Mesenchymal stem cell (in vitro differentiated cells and primary cell): ENCODE data around the gene TJP1.
"Not testable (repeated sequence)": the region's sequence is repeated elsewhere in the genome, so short reads cannot be mapped to it uniquely, and the experiment has no call there.

Experiments
- DNase-seq: peaks from one replicate; pipeline ENCODE4 v3.0.0-alpha.2; 2013
- H2AFZ ChIP-seq: one replicate; pipeline ENCODE4 v1.6.1; 2013; ENCODE audit warnings: low read depth, mild to moderate bottlenecking, control low read depth, inconsistent platforms, low read length, moderate library complexity
- H2AK5ac ChIP-seq: 2 replicates; pipeline ENCODE4 v1.6.1; 2013; ENCODE audit warnings: low read length, moderate library complexity, mild to moderate bottlenecking, inconsistent platforms; ENCODE audit not compliant: severe bottlenecking
- H2BK120ac ChIP-seq: one replicate; pipeline ENCODE4 v1.6.1; 2013; ENCODE audit warnings: low read depth, mild to moderate bottlenecking, inconsistent platforms, low read length, moderate library complexity
- H2BK12ac ChIP-seq, 2 experiments: one replicate each; pipeline ENCODE4 v1.6.1; 2013; ENCODE audit warnings: inconsistent platforms in 2 of 2, low read length in 2 of 2, mild to moderate bottlenecking in 2 of 2, moderate library complexity in 2 of 2, control low read depth in 1 of 2
- H2BK15ac ChIP-seq: one replicate; pipeline ENCODE4 v1.6.1; 2013; ENCODE audit warnings: mild to moderate bottlenecking, low read depth, inconsistent platforms; ENCODE audit not compliant: poor library complexity, severe bottlenecking
- H2BK5ac ChIP-seq: 2 replicates; pipeline ENCODE4 v1.6.1; 2013; ENCODE audit warnings: low read depth, mild to moderate bottlenecking, low read length, control low read depth, inconsistent platforms; ENCODE audit not compliant: poor library complexity, severe bottlenecking
- H3K14ac ChIP-seq, 2 experiments: one replicate each; pipeline ENCODE4 v1.6.1; 2013; ENCODE audit warnings: inconsistent platforms in 2 of 2, low read length in 2 of 2, control low read depth in 1 of 2, mild to moderate bottlenecking in 1 of 2, moderate library complexity in 1 of 2
- H3K18ac ChIP-seq, 2 experiments: one replicate each; pipeline ENCODE4 v1.6.1; 2013; ENCODE audit warnings: inconsistent platforms in 2 of 2, low read length in 2 of 2, control low read depth in 1 of 2, low read depth in 1 of 2, mild to moderate bottlenecking in 1 of 2
- H3K23ac ChIP-seq, 2 experiments: one replicate each; pipeline ENCODE4 v1.6.1; 2013; ENCODE audit warnings: inconsistent platforms in 2 of 2, low read length in 2 of 2, mild to moderate bottlenecking in 2 of 2, moderate library complexity in 2 of 2, control low read depth in 1 of 2
- H3K27ac ChIP-seq: 2 replicates; pipeline ENCODE4 v1.5.1; 2013; ENCODE audit warnings: mild to moderate bottlenecking, moderate library complexity, low read length, control low read depth, inconsistent platforms; ENCODE audit not compliant: poor library complexity, severe bottlenecking
- H3K27me3 ChIP-seq, 2 experiments: 2 replicates each; pipeline versions ENCODE4 v1.6.1 to v1.7.0; 2013; ENCODE audit warnings: low read length in 2 of 2, mild to moderate bottlenecking in 2 of 2, moderate library complexity in 2 of 2, control low read depth in 1 of 2, inconsistent platforms in 1 of 2; ENCODE audit not compliant: control insufficient read depth in 1 of 2, insufficient read depth in 1 of 2
- H3K36me3 ChIP-seq, 2 experiments: 2 replicates each; pipeline versions ENCODE4 v1.6.1 to v1.7.0; 2013; ENCODE audit warnings: low read length in 2 of 2, control low read depth in 1 of 2, inconsistent platforms in 1 of 2, low read depth in 1 of 2, mild to moderate bottlenecking in 1 of 2; ENCODE audit not compliant: insufficient read depth in 2 of 2, control insufficient read depth in 1 of 2
- H3K4ac ChIP-seq, 2 experiments: one replicate each; pipeline ENCODE4 v1.6.1; 2013; ENCODE audit warnings: inconsistent platforms in 2 of 2, low read length in 2 of 2, mild to moderate bottlenecking in 2 of 2, moderate library complexity in 2 of 2, control low read depth in 1 of 2, low read depth in 1 of 2
- H3K4me1 ChIP-seq: 2 replicates; pipeline ENCODE4 v1.6.1; 2013; ENCODE audit warnings: low read depth, low read length, control low read depth; ENCODE audit not compliant: control insufficient read depth, insufficient read depth
- H3K4me2 ChIP-seq: 2 replicates; pipeline ENCODE4 v1.6.1; 2013; ENCODE audit warnings: low read length, mild to moderate bottlenecking, inconsistent platforms; ENCODE audit not compliant: poor library complexity, severe bottlenecking
- H3K4me3 ChIP-seq, 2 experiments: 2 replicates each; pipeline versions ENCODE4 v1.5.1 to v1.7.0; 2013; ENCODE audit warnings: low read length in 2 of 2, mild to moderate bottlenecking in 2 of 2, control low read depth in 1 of 2, low read depth in 1 of 2; ENCODE audit not compliant: insufficient read depth in 1 of 2
- H3K79me1 ChIP-seq: replicated peaks from 2 replicates; pipeline ENCODE4 v1.6.1; 2013; ENCODE audit warnings: mild to moderate bottlenecking, control low read depth, low read length, inconsistent platforms; ENCODE audit not compliant: poor library complexity, severe bottlenecking
- H3K9ac ChIP-seq: 2 replicates; pipeline ENCODE4 v1.7.0; 2013; ENCODE audit warnings: mild to moderate bottlenecking, low read length, moderate library complexity
- H3K9me3 ChIP-seq: 2 replicates; pipeline ENCODE4 v1.7.0; 2013; ENCODE audit warnings: mild to moderate bottlenecking, low read length; ENCODE audit not compliant: control insufficient read depth
- H4K8ac ChIP-seq: one replicate; pipeline ENCODE4 v1.6.1; 2013; ENCODE audit warnings: inconsistent platforms, mild to moderate bottlenecking, low read length, moderate library complexity
- H4K91ac ChIP-seq: one replicate; pipeline ENCODE4 v1.6.1; 2013; ENCODE audit warnings: mild to moderate bottlenecking, low read length, inconsistent platforms
- WGBS: methylation state at CpG from one replicate; pipeline ENCODE4 v1.1.7; 2013; ENCODE audit warnings: mixed read lengths; 5-methylcytosine and 5-hydroxymethylcytosine counted together

TJP1 gene

DNA sequence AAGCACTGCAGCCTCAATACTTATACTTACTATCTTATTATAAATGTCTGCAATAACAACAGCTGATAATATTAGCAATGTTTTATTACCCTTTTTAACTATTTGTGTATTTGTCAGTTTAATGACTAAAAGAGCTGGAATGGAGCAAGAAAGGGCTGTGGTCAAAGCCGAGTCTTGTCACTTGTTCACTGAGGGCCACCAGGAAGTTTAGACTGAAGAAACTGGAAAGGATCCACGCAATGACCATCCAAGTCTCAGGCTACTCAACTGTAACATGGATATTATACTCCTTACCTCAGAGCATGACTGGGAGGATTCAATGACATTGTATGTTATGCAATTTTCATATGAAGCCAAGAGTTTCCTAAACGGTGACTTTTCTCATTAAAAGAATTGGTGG, 90.4 kb downstream of the TJP1 start:
- Histone ChIP-seq H3K9me3 (no peaks in the 10 kb centered on the region), H2AK5ac (no peak overlapping the region), H3K79me1 (peaks cover 10% of the 10 kb centered on the region), H3K4me1 (no peaks in the 10 kb centered on the region), H3K14ac (no peak overlapping the region), H4K8ac (no peak overlapping the region), H3K27me3 (no peaks in the 10 kb centered on the region), H2BK15ac (no peak overlapping the region), H3K4me3 (no peak overlapping the region), H3K4ac (no peak overlapping the region), H2AFZ (no peak overlapping the region), H2BK120ac (no peak overlapping the region), H4K91ac (no peak overlapping the region), H3K23ac (no peak overlapping the region), H2BK12ac (no peak overlapping the region), H3K36me3 (peaks cover 15 to 88% of the 10 kb centered on the region in 2 experiments), H3K18ac (no peak overlapping the region), H3K27ac (no peak overlapping the region), H3K4me2 (no peak overlapping the region), H2BK5ac (no peak overlapping the region), H3K9ac (no peak overlapping the region)
- DNase-seq: no peak
- WGBS: 95% methylated on average over 2 of the region's 3 CpGs

DNA sequence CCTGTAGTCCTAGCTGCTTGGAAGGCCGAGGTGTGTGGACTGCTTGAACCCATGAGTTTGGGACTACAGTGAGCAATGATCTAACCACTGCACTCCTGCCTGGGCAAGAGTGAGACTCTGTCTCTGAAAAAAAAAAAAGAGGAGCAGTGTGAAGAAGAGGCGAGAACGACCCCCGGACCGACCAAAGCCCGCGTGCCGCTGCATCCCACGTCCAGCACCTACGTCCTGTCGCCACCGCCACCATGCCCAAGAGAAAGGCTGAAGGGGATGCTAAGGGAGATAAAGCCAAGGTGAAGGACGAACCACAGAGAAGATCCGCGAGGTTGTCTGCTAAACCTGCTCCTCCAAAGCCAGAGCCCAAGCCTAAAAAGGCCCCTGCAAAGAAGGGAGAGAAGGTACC, 91.8 kb downstream of the TJP1 start:
- H3K18ac ChIP-seq, H3K27ac ChIP-seq, H3K14ac ChIP-seq, DNase-seq, H3K9ac ChIP-seq, H2AK5ac ChIP-seq, H3K4me1 ChIP-seq, H3K23ac ChIP-seq, H3K4me3 ChIP-seq, H2AFZ ChIP-seq, H2BK5ac ChIP-seq, H2BK12ac ChIP-seq, H4K91ac ChIP-seq, H3K9me3 ChIP-seq, H3K27me3 ChIP-seq, H4K8ac ChIP-seq, H2BK15ac ChIP-seq, H2BK120ac ChIP-seq, H3K4ac ChIP-seq, H3K4me2 ChIP-seq: not testable (repeated sequence)
- Histone ChIP-seq H3K36me3 (peaks cover 15 to 88% of the 10 kb centered on the region in 2 experiments), H3K79me1 (peaks cover 13% of the 10 kb centered on the region)
- 98% methylated on average over 13 of the region's 15 CpGs for WGBS

DNA sequence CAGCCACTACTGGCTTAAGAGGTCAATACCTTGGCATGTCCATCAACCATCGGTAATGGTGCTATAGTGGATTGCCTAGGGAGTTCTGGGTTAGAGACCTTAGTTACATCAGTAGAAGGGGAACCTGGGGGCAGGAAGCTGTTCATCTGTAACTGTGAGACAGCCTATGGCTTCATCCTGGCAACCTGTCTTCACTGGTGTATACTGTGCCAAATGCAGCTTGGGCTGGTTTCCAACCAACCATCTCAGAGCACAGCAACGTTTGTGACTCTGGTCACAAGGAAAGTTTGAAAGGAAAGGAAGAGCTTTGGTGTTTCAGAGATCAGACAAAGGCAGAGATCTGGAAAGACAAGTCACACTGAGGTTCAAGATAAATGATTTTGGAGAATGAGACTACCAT, 93.8 kb downstream of the TJP1 start:
- Histone ChIP-seq H2BK120ac (no peak overlapping the region), H3K18ac (no peak overlapping the region), H3K9ac (no peak overlapping the region), H2BK5ac (no peak overlapping the region), H4K91ac (no peak overlapping the region), H2AK5ac (no peak overlapping the region), H3K4me1 (peaks cover 2% of the 10 kb centered on the region), H3K4me2 (no peak overlapping the region), H3K27me3 (no peaks in the 10 kb centered on the region), H2AFZ (no peak overlapping the region), H3K9me3 (peaks cover 1% of the 10 kb centered on the region), H4K8ac (no peak overlapping the region), H3K14ac (no peak overlapping the region), H3K79me1 (peaks cover 18% of the 10 kb centered on the region), H3K27ac (no peak overlapping the region), H3K4ac (no peak overlapping the region), H2BK12ac (no peak overlapping the region), H2BK15ac (no peak overlapping the region), H3K4me3 (no peak overlapping the region), H3K23ac (no peak overlapping the region), H3K36me3 (peaks cover 22 to 92% of the 10 kb centered on the region in 2 experiments)
- no peak for DNase-seq
- 95% methylated on average over 2 of the region's 2 CpGs for WGBS

DNA sequence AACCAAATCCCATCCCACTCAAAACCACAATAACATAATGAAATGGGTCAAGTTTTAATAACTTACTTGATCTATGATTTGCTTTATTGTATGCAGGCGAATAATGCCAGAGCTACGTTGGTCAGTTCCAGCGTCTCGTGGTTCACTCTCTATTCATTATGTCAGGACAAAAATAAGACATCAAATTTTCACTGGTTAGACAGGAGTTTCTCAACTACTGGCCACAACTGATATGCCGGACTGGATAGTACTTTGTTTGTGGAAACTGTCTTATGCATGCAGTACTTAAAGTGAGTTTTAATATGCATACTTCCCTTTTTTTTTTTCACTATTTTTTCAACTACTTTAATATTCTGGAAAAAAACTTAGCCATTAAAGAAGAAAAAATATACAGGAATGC, 94.4 kb downstream of the TJP1 start:
- Histone ChIP-seq H3K36me3 (peaks cover 27 to 92% of the 10 kb centered on the region in 2 experiments), H3K4me3 (no peak overlapping the region), H2BK5ac (no peak overlapping the region), H3K4me2 (no peak overlapping the region), H4K8ac (no peak overlapping the region), H2BK12ac (no peak overlapping the region), H2AFZ (no peak overlapping the region), H3K27ac (no peak overlapping the region), H4K91ac (no peak overlapping the region), H2BK15ac (no peak overlapping the region), H3K4me1 (peaks cover 2% of the 10 kb centered on the region), H3K23ac (no peak overlapping the region), H2AK5ac (no peak overlapping the region), H3K9ac (no peak overlapping the region), H2BK120ac (no peak overlapping the region), H3K18ac (no peak overlapping the region), H3K9me3 (peaks cover 3% of the 10 kb centered on the region), H3K79me1 (peaks cover 21% of the 10 kb centered on the region), H3K4ac (no peak overlapping the region), H3K27me3 (no peaks in the 10 kb centered on the region), H3K14ac (no peak overlapping the region)
- no peak for DNase-seq
- WGBS: 100% methylated on average over 1 of the region's 5 CpGs
